ENCODE data around the gene FKBP5. TPM values are rescaled to one million over a fixed set of nuclear protein-coding genes. Genes with fewer than 3 reads are reported as not detected.
"Not testable (repeated sequence)": the region's sequence is repeated elsewhere in the genome, so short reads cannot be mapped to it uniquely, and the experiment has no call there.

The FKBP5 gene
- total RNA-seq, 2 donors from 2014 or later = 27.0 to 53.3 TPM

DNA sequence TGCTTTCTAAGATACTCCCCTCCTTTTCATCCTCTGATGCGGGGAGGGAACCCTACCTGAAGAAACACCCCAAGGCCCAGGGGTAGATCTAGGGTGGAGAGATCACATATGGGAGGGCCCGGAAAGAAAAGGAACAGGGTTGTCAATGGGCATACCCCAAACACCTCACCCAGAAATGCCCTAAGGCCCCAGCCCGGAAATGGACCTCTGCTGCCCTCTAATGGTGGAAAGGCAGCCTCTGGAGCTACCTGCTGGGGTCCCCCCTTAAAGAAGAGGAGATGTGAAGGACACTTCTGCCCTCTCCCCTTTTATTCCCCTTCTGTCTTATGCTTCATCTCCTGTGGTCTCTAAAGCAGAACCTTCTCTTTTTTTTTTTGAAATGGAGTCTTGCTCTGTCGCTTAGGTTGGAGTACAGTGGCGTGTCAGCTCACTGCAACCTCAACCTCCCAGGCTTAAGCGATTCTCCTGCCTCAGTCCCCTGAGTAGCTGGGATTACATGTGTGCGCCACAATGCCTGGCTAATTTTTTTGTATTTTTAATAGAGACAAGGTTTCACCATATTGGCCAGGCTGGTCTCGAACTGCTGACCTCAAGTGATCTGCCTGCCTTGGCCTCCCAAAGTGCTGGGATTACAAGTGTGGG lies 47.7 kb upstream of the FKBP5 start:
- Mint-ChIP-seq H3K9me3 (no peaks in the 10 kb centered on the region), H3K4me3 (no peak overlapping the region), H3K36me3 (ENCODE audit: low read depth) (no peaks in the 10 kb centered on the region), H3K27ac (no peak overlapping the region), H3K4me1 (peaks cover 31% of the 10 kb centered on the region), H3K27me3 (ENCODE audit: insufficient read depth) (peaks cover 5% of the 10 kb centered on the region)
- Histone ChIP-seq H3K9ac (ENCODE audit: extremely low read depth, low read length, poor library complexity, severe bottlenecking) (no peak overlapping the region), H3K9me3 (ENCODE audit: control insufficient read depth, low read length) (no peaks in the 10 kb centered on the region), H3K27ac (ENCODE audit: low read depth, low read length) (no peak overlapping the region), H3K27me3 (ENCODE audit: control insufficient read depth, insufficient read depth, low read length, poor library complexity, severe bottlenecking) (no peaks in the 10 kb centered on the region), H3K4me1 (ENCODE audit: control insufficient read depth, insufficient read depth, low read length) (peaks cover 5% of the 10 kb centered on the region), H3K4me3 (ENCODE audit: low read length) (no peak overlapping the region), H3K36me3 (ENCODE audit: control insufficient read depth, insufficient read depth, low read length) (no peaks in the 10 kb centered on the region)
- TF ChIP-seq, protein P1, sequence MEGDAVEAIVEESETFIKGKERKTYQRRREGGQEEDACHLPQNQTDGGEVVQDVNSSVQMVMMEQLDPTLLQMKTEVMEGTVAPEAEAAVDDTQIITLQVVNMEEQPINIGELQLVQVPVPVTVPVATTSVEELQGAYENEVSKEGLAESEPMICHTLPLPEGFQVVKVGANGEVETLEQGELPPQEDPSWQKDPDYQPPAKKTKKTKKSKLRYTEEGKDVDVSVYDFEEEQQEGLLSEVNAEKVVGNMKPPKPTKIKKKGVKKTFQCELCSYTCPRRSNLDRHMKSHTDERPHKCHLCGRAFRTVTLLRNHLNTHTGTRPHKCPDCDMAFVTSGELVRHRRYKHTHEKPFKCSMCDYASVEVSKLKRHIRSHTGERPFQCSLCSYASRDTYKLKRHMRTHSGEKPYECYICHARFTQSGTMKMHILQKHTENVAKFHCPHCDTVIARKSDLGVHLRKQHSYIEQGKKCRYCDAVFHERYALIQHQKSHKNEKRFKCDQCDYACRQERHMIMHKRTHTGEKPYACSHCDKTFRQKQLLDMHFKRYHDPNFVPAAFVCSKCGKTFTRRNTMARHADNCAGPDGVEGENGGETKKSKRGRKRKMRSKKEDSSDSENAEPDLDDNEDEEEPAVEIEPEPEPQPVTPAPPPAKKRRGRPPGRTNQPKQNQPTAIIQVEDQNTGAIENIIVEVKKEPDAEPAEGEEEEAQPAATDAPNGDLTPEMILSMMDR (conservative IDR thresholded peaks at IDR 0.05) = peak; percentile 93
- 72 to 75% methylated on average over 6 to 7 of the region's 8 CpGs for WGBS, 2 experiments (ENCODE audit: insufficient coverage in 1 of 2, insufficient read length in 1 of 2)
- peak; percentile 94 for DNase-seq

- no peak overlapping the region for H3K27ac Mint-ChIP-seq
- Histone ChIP-seq H3K4me1 (ENCODE audit: control insufficient read depth, insufficient read depth, low read length) (peaks cover 5% of the 10 kb centered on the region), H3K36me3 (ENCODE audit: control insufficient read depth, insufficient read depth, low read length) (no peaks in the 10 kb centered on the region), H3K4me3 (ENCODE audit: low read length) (no peak overlapping the region), H3K9me3 (ENCODE audit: control insufficient read depth, low read length) (no peaks in the 10 kb centered on the region), H3K27me3 (ENCODE audit: control insufficient read depth, insufficient read depth, low read length, poor library complexity, severe bottlenecking) (no peaks in the 10 kb centered on the region), H3K9ac (ENCODE audit: extremely low read depth, low read length, poor library complexity, severe bottlenecking) (no peak overlapping the region), H3K27ac (ENCODE audit: low read depth, low read length) (no peak overlapping the region)
- peaks cover 10% of the 10 kb centered on the region for H3K27me3 Mint-ChIP-seq (ENCODE audit: insufficient read depth)
- no peak for DNase-seq
- WGBS, 2 experiments (ENCODE audit: insufficient coverage in 1 of 2, insufficient read length in 1 of 2) = 88 to 100% methylated on average over 2 to 3 of the region's 3 CpGs
- H3K9me3 Mint-ChIP-seq = no peaks in the 10 kb centered on the region
- TF ChIP-seq, protein P1 (conservative IDR thresholded peaks at IDR 0.05) = no peak
- no peak overlapping the region for H3K4me3 Mint-ChIP-seq
- peaks cover 24% of the 10 kb centered on the region for H3K4me1 Mint-ChIP-seq
- no peaks in the 10 kb centered on the region for H3K36me3 Mint-ChIP-seq (ENCODE audit: low read depth)
Measured at GRCh38 chr6:35735452-35735851, 46.7 kb upstream of the FKBP5 start.

DNA sequence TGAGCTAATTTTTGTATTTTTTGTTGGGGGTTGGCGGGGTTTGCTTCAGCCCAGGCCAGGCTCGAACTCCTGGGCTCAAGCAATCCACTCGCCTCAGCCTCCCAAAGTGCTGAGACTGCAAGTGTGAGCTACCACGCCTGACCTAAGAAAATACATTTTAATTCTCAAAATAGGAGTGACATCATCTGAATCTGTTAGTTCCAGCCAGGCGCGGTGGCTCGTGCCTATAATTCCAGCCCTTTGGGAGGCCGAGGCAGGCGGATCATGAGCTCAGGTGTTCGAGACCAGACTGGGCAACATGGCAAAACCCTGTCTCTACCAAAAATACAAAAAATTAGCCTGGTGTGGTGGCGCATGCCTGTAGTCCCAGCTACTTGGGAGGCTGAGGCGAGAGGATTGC lies 45.6 kb upstream of the FKBP5 start:
- WGBS, 2 experiments (ENCODE audit: insufficient coverage in 1 of 2, insufficient read length in 1 of 2) = 95 to 97% methylated on average over 10 to 12 of the region's 12 CpGs
- peaks cover 22% of the 10 kb centered on the region for H3K27me3 Mint-ChIP-seq (ENCODE audit: insufficient read depth)

GRCh38 chr6:35733633-35734032 lies 44.9 kb upstream of the FKBP5 start:
- peaks cover 14% of the 10 kb centered on the region for H3K27me3 ChIP-seq (ENCODE audit: control insufficient read depth, insufficient read depth, low read length, poor library complexity, severe bottlenecking)
- Mint-ChIP-seq H3K4me1 (peaks cover 12% of the 10 kb centered on the region), H3K9me3 (no peaks in the 10 kb centered on the region), H3K27ac (no peak overlapping the region), H3K4me3 (no peak overlapping the region), H3K36me3 (ENCODE audit: low read depth) (no peaks in the 10 kb centered on the region), H3K27me3 (ENCODE audit: insufficient read depth) (peaks cover 29% of the 10 kb centered on the region)
- no peak overlapping the region for H3K9ac ChIP-seq (ENCODE audit: extremely low read depth, low read length, poor library complexity, severe bottlenecking)
- H3K9me3 ChIP-seq (ENCODE audit: control insufficient read depth, low read length) = no peaks in the 10 kb centered on the region
- H3K36me3 ChIP-seq (ENCODE audit: control insufficient read depth, insufficient read depth, low read length) = no peaks in the 10 kb centered on the region
- 94 to 100% methylated on average over 7 to 8 of the region's 8 CpGs for WGBS, 2 experiments (ENCODE audit: insufficient coverage in 1 of 2, insufficient read length in 1 of 2)
- DNase-seq = no peak
- peaks cover 3% of the 10 kb centered on the region for H3K4me1 ChIP-seq (ENCODE audit: control insufficient read depth, insufficient read depth, low read length)
- no peak overlapping the region for H3K27ac ChIP-seq (ENCODE audit: low read depth, low read length)
- no peak overlapping the region for H3K4me3 ChIP-seq (ENCODE audit: low read length)
- TF ChIP-seq, protein P1 (conservative IDR thresholded peaks at IDR 0.05) = no peak

More for the DNA sequence above, 45.6 kb upstream of the FKBP5 start:
- H3K4me3 Mint-ChIP-seq; H3K9me3 Mint-ChIP-seq; H3K9ac ChIP-seq (ENCODE audit: extremely low read depth, low read length, poor library complexity, severe bottlenecking); DNase-seq; H3K9me3 ChIP-seq (ENCODE audit: control insufficient read depth, low read length); H3K4me3 ChIP-seq (ENCODE audit: low read length); H3K36me3 Mint-ChIP-seq (ENCODE audit: low read depth); H3K4me1 ChIP-seq (ENCODE audit: control insufficient read depth, insufficient read depth, low read length); H3K27ac ChIP-seq (ENCODE audit: low read depth, low read length); H3K27me3 ChIP-seq (ENCODE audit: control insufficient read depth, insufficient read depth, low read length, poor library complexity, severe bottlenecking); H3K27ac Mint-ChIP-seq; H3K36me3 ChIP-seq (ENCODE audit: control insufficient read depth, insufficient read depth, low read length): not testable (repeated sequence)
- peaks cover 13% of the 10 kb centered on the region for H3K4me1 Mint-ChIP-seq
